Endothelial cell of umbilical vein (primary cell): Measurements from ENCODE around the gene PAN3. TPM values are rescaled to one million over a fixed set of nuclear protein-coding genes. Genes with fewer than 3 reads are reported as not detected.

Experiments
- BruUV-seq: library from RNA; stranded (reverse); fragments of 400-500 nt; replicated peaks from 2 replicates; lab custom pipeline; 2021; lab: Mats Ljungman, UMichigan
- CTCF ChIA-PET: fragments of 300-600, 350-600 bp; sonication (Branson Sonifier 250); formaldehyde crosslinking; loops from one replicate; lab custom pipeline; 2021; ENCODE audit warnings: antibody characterized with exemption, inconsistent platforms; lab: Charles Lee
- POLR2A ChIA-PET: fragments of 300-600, 350-600 bp; sonication (Branson Sonifier 250); formaldehyde crosslinking; loops from one replicate; lab custom pipeline; 2021; ENCODE audit warnings: antibody characterized with exemption, inconsistent platforms; lab: Charles Lee
- DNase-seq: peaks from one replicate; pipeline ENCODE4 v3.0.0-alpha.2; 2011; ENCODE audit warnings: low read depth, low spot score
- FAIRE-seq: peaks from 2 replicates; lab custom pipeline; 2011; peaks lifted over from hg19 to GRCh38; lab: Jason Lieb, UNC
- H2AFZ ChIP-seq: 2 replicates; pipeline ENCODE4 v1.6.0; 2012; ENCODE audit warnings: low read depth, low read length, control low read depth, inconsistent platforms
- H3K27ac ChIP-seq: 2 replicates; pipeline ENCODE4 v1.5.1; 2011; ENCODE audit warnings: low read depth, mild to moderate bottlenecking, control low read depth, low read length, moderate library complexity; ENCODE audit not compliant: insufficient read depth
- H3K27me3 ChIP-seq, 2 experiments: 2 replicates each; pipeline versions ENCODE4 v1.6.0 to v1.6.1; 2011; ENCODE audit warnings: low read length in 2 of 2, mixed read lengths in 1 of 2; ENCODE audit not compliant: control insufficient read depth in 2 of 2, insufficient read depth in 2 of 2
- H3K36me3 ChIP-seq, 2 experiments: 2 replicates in 1 of 2; 3 replicates in 1 of 2; pipeline ENCODE4 v1.5.1; 2011; ENCODE audit warnings: low read length in 2 of 2, mild to moderate bottlenecking in 1 of 2, moderate library complexity in 1 of 2; ENCODE audit not compliant: control insufficient read depth in 2 of 2, insufficient read depth in 2 of 2; ENCODE audit errors: extremely low read depth in 1 of 2
- H3K4me1 ChIP-seq: 3 replicates; pipeline ENCODE4 v1.5.1; 2011; ENCODE audit warnings: mild to moderate bottlenecking, low read length; ENCODE audit not compliant: control insufficient read depth, insufficient read depth; ENCODE audit errors: extremely low read depth
- H3K4me2 ChIP-seq: 2 replicates; pipeline ENCODE4 v1.6.1; 2011; ENCODE audit warnings: low read length, control low read depth, mixed read lengths; ENCODE audit not compliant: insufficient read depth
- H3K4me3 ChIP-seq, 3 experiments: fragments of 200-600 bp in 1 of 3; sonication (generic), shearing (Covaris generic) in 1 of 3; replicated peaks in 1 of 3; 2 replicates each; pipeline ENCODE4 v1.5.1; 2011 to 2016; ENCODE audit warnings: control low read depth in 3 of 3, low read length in 3 of 3, mild to moderate bottlenecking in 2 of 3, inconsistent platforms in 1 of 3, low read depth in 1 of 3, moderate library complexity in 1 of 3; ENCODE audit not compliant: insufficient read depth in 1 of 3
- H3K79me2 ChIP-seq: 2 replicates; pipeline ENCODE4 v1.6.0; 2012; ENCODE audit warnings: low read length, inconsistent platforms; ENCODE audit not compliant: control insufficient read depth, insufficient read depth
- H3K9ac ChIP-seq: replicated peaks from 2 replicates; pipeline ENCODE3; 2011; ENCODE audit warnings: low read length, control low read depth; ENCODE audit not compliant: insufficient read depth; ENCODE audit errors: extremely low read depth
- H3K9me1 ChIP-seq: replicated peaks from 3 replicates; pipeline ENCODE4 v1.6.0; 2011; ENCODE audit warnings: mild to moderate bottlenecking, low read length; ENCODE audit not compliant: control insufficient read depth, insufficient read depth; ENCODE audit errors: extremely low read depth
- H3K9me3 ChIP-seq: replicated peaks from 2 replicates; pipeline ENCODE4 v1.5.1; 2012; ENCODE audit warnings: low read length, inconsistent platforms; ENCODE audit not compliant: control insufficient read depth, insufficient read depth
- H4K20me1 ChIP-seq: replicated peaks from 2 replicates; pipeline ENCODE3; 2011; ENCODE audit warnings: mild to moderate bottlenecking, low read length; ENCODE audit not compliant: control insufficient read depth, insufficient read depth; ENCODE audit errors: extremely low read depth
- EZH2 ChIP-seq: IDR thresholded peaks from 2 replicates; pipeline ENCODE4 v1.6.1; 2012; ENCODE audit warnings: borderline replicate concordance, low read depth, mild to moderate bottlenecking, moderate library complexity, low read length, inconsistent platforms; ENCODE audit not compliant: severe bottlenecking
- FOS ChIP-seq: IDR thresholded peaks from 2 replicates; pipeline ENCODE4 v1.6.1; 2011; ENCODE audit warnings: mild to moderate bottlenecking, low read length, moderate library complexity, borderline replicate concordance; ENCODE audit not compliant: insufficient read depth
- GATA2 ChIP-seq: IDR thresholded peaks from 2 replicates; pipeline ENCODE4 v1.7.0; 2011; ENCODE audit warnings: low read depth, mild to moderate bottlenecking, moderate library complexity, mixed read lengths, low read length; ENCODE audit not compliant: insufficient read length, insufficient read depth
- JUN ChIP-seq: IDR thresholded peaks from 2 replicates; pipeline ENCODE4 v1.6.1; 2011; ENCODE audit warnings: borderline replicate concordance, low read depth; ENCODE audit not compliant: insufficient read length, insufficient read depth
- MYC ChIP-seq: IDR thresholded peaks from one replicate; pipeline ENCODE4 v1.6.1; 2011; ENCODE audit warnings: mild to moderate bottlenecking, low read depth, low read length
- POLR2A ChIP-seq: IDR thresholded peaks from 2 replicates; pipeline ENCODE4 v1.6.1; 2012; ENCODE audit warnings: low read depth, mild to moderate bottlenecking, control low read depth, low read length
- POLR2AphosphoS5 ChIP-seq: IDR thresholded peaks from 2 replicates; pipeline ENCODE4 v1.6.1; 2012; ENCODE audit warnings: low read depth, mild to moderate bottlenecking, control low read depth, low read length, moderate library complexity; ENCODE audit not compliant: insufficient read depth
- dilution Hi-C: fragments of 300-500 bp; cut with MboI; formaldehyde crosslinking; loops from one replicate; pipeline ENCODE4 v1.15.0; 2019; ENCODE audit warnings: low sequenced_read_pairs; ENCODE audit not compliant: extremely low pct_ligation_motif_present
- intact Hi-C: fragments of 100-400 bp; cut with micrococcal nuclease; formaldehyde crosslinking; loops from one replicate; pipeline ENCODE4 v1.10.0; 2022
- polyA plus RNA-seq, 4 experiments: library from polyadenylated mRNA; depleted of rRNA in 3 of 4; stranded (reverse) in 3 of 4; unstranded in 1 of 4; fragments of >200 nt; gene quantifications; 2 replicates each; pipeline versions ENCODE4 v1.2.1 to v1.2.3, GENCODE V29; 2011 to 2012; ENCODE audit warnings: missing spikeins in 1 of 4
- total RNA-seq: library from RNA; stranded (reverse); gene quantifications from 2 replicates; pipeline ENCODE4 v1.2.3, GENCODE V29; 2021
- TF ChIP-seq, protein P1 (sequence below): IDR thresholded peaks from 2 replicates; pipeline ENCODE4 v1.6.1; 2011; ENCODE audit not compliant: insufficient read depth, insufficient read length
- TF ChIP-seq, protein P2 (sequence below), 2 donors: IDR thresholded peaks; 1 replicate in 1 of 2; 2 replicates in 1 of 2; pipeline ENCODE4 v1.5.1; 2011; ENCODE audit warnings: low read length in 2 of 2, mild to moderate bottlenecking in 2 of 2, moderate library complexity in 2 of 2, control low read depth in 1 of 2, inconsistent platforms in 1 of 2, low read depth in 1 of 2; ENCODE audit not compliant: insufficient read depth in 1 of 2; ENCODE audit errors: extremely low read depth in 1 of 2

The PAN3 gene
- total and polyA plus RNA-seq, 2 donors (not counting 3 experiments of a cell fraction or from before 2014, with no cell fraction given): 8.5 to 31.9 TPM

GRCh38 chr13:28145049-28145448 lies 6.7 kb downstream of the PAN3 start:
- Histone ChIP-seq H3K9me1 (no peaks in the 10 kb centered on the region), H4K20me1 (peaks cover 9% of the 10 kb centered on the region), H3K27me3 (no peaks in the 10 kb centered on the region), H2AFZ (no peak overlapping the region), H3K36me3 (no peaks in the 10 kb centered on the region), H3K4me3 (no peak overlapping the region), H3K4me1 (peaks cover 6% of the 10 kb centered on the region), H3K9ac (no peak overlapping the region), H3K4me2 (no peak overlapping the region), H3K27ac (no peak overlapping the region), H3K79me2 (peaks cover 87% of the 10 kb centered on the region), H3K9me3 (no peaks in the 10 kb centered on the region)
- DNase-seq (no peak), FAIRE-seq (no peak)
- dilution Hi-C loops (no loop called here), intact Hi-C loops (no loop called here)
- TF ChIP-seq, protein P1, sequence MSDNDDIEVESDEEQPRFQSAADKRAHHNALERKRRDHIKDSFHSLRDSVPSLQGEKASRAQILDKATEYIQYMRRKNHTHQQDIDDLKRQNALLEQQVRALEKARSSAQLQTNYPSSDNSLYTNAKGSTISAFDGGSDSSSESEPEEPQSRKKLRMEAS: no peak
- TF ChIP-seq POLR2A: no peak
- TF ChIP-seq EZH2: no peak
- TF ChIP-seq MYC: no peak
- TF ChIP-seq JUN: no peak
- TF ChIP-seq POLR2AphosphoS5: no peak
- ChIA-PET POLR2A (no interaction called here), CTCF (interaction anchor here (1.6 kb wide), 1 partner anchor 15 kb away, joined by 3 read pairs; no protein-coding TSS in a partner anchor)
- no TSS peak for BruUV-seq

DNA sequence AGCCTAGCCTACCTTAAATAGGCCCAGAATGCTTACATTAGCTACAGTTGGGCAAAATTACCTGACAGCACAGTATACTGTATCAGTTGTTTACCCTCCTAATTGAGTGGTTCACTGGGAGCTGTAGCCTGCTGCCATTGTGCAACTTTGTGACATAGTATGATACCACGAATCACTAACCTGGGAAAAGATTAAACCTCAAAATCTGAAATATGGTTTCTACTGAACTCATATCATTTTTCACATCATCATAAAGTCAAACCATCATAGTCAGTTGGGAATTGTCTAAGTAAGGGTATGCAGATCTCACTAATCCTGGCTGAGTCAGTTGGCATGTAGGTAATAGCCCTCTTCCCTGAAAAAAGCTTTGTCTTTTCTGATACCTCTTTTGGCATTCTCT lies 9.2 kb downstream of the PAN3 start:
- FAIRE-seq (no peak), DNase-seq (no peak)
- intact Hi-C loops (no loop called here), dilution Hi-C loops (no loop called here)
- Histone ChIP-seq H3K9me1 (no peaks in the 10 kb centered on the region), H3K4me1 (no peaks in the 10 kb centered on the region), H2AFZ (no peak overlapping the region), H3K4me2 (no peak overlapping the region), H3K9me3 (no peaks in the 10 kb centered on the region), H3K27me3 (no peaks in the 10 kb centered on the region), H3K9ac (no peak overlapping the region), H3K79me2 (peaks cover 73% of the 10 kb centered on the region), H3K4me3 (no peak overlapping the region), H4K20me1 (peaks cover 6% of the 10 kb centered on the region), H3K27ac (no peak overlapping the region), H3K36me3 (no peaks in the 10 kb centered on the region)
- POLR2A ChIA-PET: interaction anchor here (0.6 kb wide), 1 partner anchor 397 kb away, joined by 9 read pairs; no protein-coding TSS in a partner anchor
- CTCF ChIA-PET: interaction anchor here (0.9 kb wide), 1 partner anchor 8 kb away, joined by 3 read pairs; no protein-coding TSS in a partner anchor
- no TSS peak for BruUV-seq
- TF ChIP-seq MYC (no peak), EZH2 (no peak), POLR2AphosphoS5 (no peak), FOS (no peak), JUN (no peak), POLR2A (no peak), GATA2 (no peak)
- TF ChIP-seq, protein P2, sequence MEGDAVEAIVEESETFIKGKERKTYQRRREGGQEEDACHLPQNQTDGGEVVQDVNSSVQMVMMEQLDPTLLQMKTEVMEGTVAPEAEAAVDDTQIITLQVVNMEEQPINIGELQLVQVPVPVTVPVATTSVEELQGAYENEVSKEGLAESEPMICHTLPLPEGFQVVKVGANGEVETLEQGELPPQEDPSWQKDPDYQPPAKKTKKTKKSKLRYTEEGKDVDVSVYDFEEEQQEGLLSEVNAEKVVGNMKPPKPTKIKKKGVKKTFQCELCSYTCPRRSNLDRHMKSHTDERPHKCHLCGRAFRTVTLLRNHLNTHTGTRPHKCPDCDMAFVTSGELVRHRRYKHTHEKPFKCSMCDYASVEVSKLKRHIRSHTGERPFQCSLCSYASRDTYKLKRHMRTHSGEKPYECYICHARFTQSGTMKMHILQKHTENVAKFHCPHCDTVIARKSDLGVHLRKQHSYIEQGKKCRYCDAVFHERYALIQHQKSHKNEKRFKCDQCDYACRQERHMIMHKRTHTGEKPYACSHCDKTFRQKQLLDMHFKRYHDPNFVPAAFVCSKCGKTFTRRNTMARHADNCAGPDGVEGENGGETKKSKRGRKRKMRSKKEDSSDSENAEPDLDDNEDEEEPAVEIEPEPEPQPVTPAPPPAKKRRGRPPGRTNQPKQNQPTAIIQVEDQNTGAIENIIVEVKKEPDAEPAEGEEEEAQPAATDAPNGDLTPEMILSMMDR (IDR thresholded peaks at IDR 0.05; ENCODE audit: extremely low read depth in 1 of 2, insufficient read depth in 1 of 2, low read depth in 1 of 2, low read length in 2 of 2): no peak
- TF ChIP-seq, protein P1: no peak
